Measurements from ENCODE around the gene NHLRC1. TPM values are rescaled to one million over a fixed set of nuclear protein-coding genes. Genes with fewer than 3 reads are reported as not detected.

The NHLRC1 gene
- total RNA-seq, 1 experiment from 2014 or later, result 2.1 TPM

- POLR2A ChIA-PET, result no interaction called here
- no peak overlapping the region for H3K4me3 Mint-ChIP-seq (ENCODE audit: unreplicated experiment)
- no peak for TF ChIP-seq CTCF (IDR thresholded peaks at IDR 0.05; ENCODE audit: insufficient read depth in 1 of 2, low read depth in 1 of 2, low read length in 1 of 2, severe bottlenecking in 1 of 2, unreplicated experiment in 1 of 2)
Measured at GRCh38 chr6:18078866-18079265, 43.6 kb downstream of the NHLRC1 start.

GRCh38 chr6:18076231-18076630 is 46.2 kb downstream of the NHLRC1 start:
- intact Hi-C loops (cut with micrococcal nuclease; ENCODE audit: unreplicated experiment), result no loop called here
- no peak for TF ChIP-seq CTCF (IDR thresholded peaks at IDR 0.05; ENCODE audit: insufficient read depth in 1 of 2, low read depth in 1 of 2, low read length in 1 of 2, severe bottlenecking in 1 of 2, unreplicated experiment in 1 of 2)

More at GRCh38 chr6:18078866-18079265, 43.6 kb downstream of the NHLRC1 start:
- Histone ChIP-seq H3K4me1 (no peaks in the 10 kb centered on the region), H3K9me3 (no peaks in the 10 kb centered on the region), H3K27me3 (replicated peaks; ENCODE audit: control insufficient read depth, insufficient read depth, low read length) (no peaks in the 10 kb centered on the region), H3K4me3 (ENCODE audit: low read depth, low read length) (no peak overlapping the region), H3K36me3 (ENCODE audit: control insufficient read depth, insufficient read depth, low read length) (no peaks in the 10 kb centered on the region)
- no TSS peak for BruUV-seq (replicated peaks)
- CTCF ChIA-PET, result no interaction called here
- peaks cover 7% of the 10 kb centered on the region for H3K4me1 Mint-ChIP-seq (ENCODE audit: low read depth, unreplicated experiment)
- peaks cover 25% of the 10 kb centered on the region for H3K9me3 Mint-ChIP-seq (ENCODE audit: unreplicated experiment)
- DNase-seq, result no peak
- H3K27me3 Mint-ChIP-seq (ENCODE audit: insufficient read depth, unreplicated experiment), result no peaks in the 10 kb centered on the region
- intact Hi-C loops (cut with micrococcal nuclease; ENCODE audit: unreplicated experiment), result no loop called here
- H3K27ac Mint-ChIP-seq (ENCODE audit: unreplicated experiment), result no peak overlapping the region
- H3K36me3 Mint-ChIP-seq (ENCODE audit: insufficient read depth, unreplicated experiment), result no peaks in the 10 kb centered on the region

GRCh38 chr6:18072841-18073240 is 49.6 kb downstream of the NHLRC1 start:
- H3K27me3 Mint-ChIP-seq (ENCODE audit: insufficient read depth, unreplicated experiment), result no peaks in the 10 kb centered on the region
- no peaks in the 10 kb centered on the region for H3K36me3 Mint-ChIP-seq (ENCODE audit: insufficient read depth, unreplicated experiment)
- DNase-seq, result no peak
- no peak for TF ChIP-seq CTCF (IDR thresholded peaks at IDR 0.05; ENCODE audit: insufficient read depth in 1 of 2, low read depth in 1 of 2, low read length in 1 of 2, severe bottlenecking in 1 of 2, unreplicated experiment in 1 of 2)
- ChIA-PET POLR2A (no interaction called here), CTCF (no interaction called here)
- intact Hi-C loops (cut with micrococcal nuclease; ENCODE audit: unreplicated experiment), result no loop called here
- no TSS peak for BruUV-seq (replicated peaks)
- no peak overlapping the region for H3K27ac Mint-ChIP-seq (ENCODE audit: unreplicated experiment)
- Histone ChIP-seq H3K36me3 (ENCODE audit: control insufficient read depth, insufficient read depth, low read length) (no peaks in the 10 kb centered on the region), H3K4me3 (ENCODE audit: low read depth, low read length) (no peak overlapping the region), H3K4me1 (no peaks in the 10 kb centered on the region), H3K9me3 (no peaks in the 10 kb centered on the region), H3K27me3 (replicated peaks; ENCODE audit: control insufficient read depth, insufficient read depth, low read length) (no peaks in the 10 kb centered on the region)
- no peak overlapping the region for H3K4me3 Mint-ChIP-seq (ENCODE audit: unreplicated experiment)
- H3K4me1 Mint-ChIP-seq (ENCODE audit: low read depth, unreplicated experiment), result no peaks in the 10 kb centered on the region
- H3K9me3 Mint-ChIP-seq (ENCODE audit: unreplicated experiment), result peaks cover 17% of the 10 kb centered on the region

More at GRCh38 chr6:18076231-18076630, 46.2 kb downstream of the NHLRC1 start:
- Mint-ChIP-seq H3K27ac (ENCODE audit: unreplicated experiment) (no peak overlapping the region), H3K9me3 (ENCODE audit: unreplicated experiment) (peaks cover 20% of the 10 kb centered on the region), H3K4me1 (ENCODE audit: low read depth, unreplicated experiment) (peaks cover 3% of the 10 kb centered on the region), H3K36me3 (ENCODE audit: insufficient read depth, unreplicated experiment) (no peaks in the 10 kb centered on the region), H3K4me3 (ENCODE audit: unreplicated experiment) (no peak overlapping the region), H3K27me3 (ENCODE audit: insufficient read depth, unreplicated experiment) (no peaks in the 10 kb centered on the region)
- no peaks in the 10 kb centered on the region for H3K27me3 ChIP-seq (replicated peaks; ENCODE audit: control insufficient read depth, insufficient read depth, low read length)
- CTCF ChIA-PET, result no interaction called here
- POLR2A ChIA-PET, result no interaction called here
- H3K4me1 ChIP-seq, result no peaks in the 10 kb centered on the region
- no peaks in the 10 kb centered on the region for H3K9me3 ChIP-seq
- H3K36me3 ChIP-seq (ENCODE audit: control insufficient read depth, insufficient read depth, low read length), result no peaks in the 10 kb centered on the region
- no peak overlapping the region for H3K4me3 ChIP-seq (ENCODE audit: low read depth, low read length)
- DNase-seq, result no peak
- no TSS peak for BruUV-seq (replicated peaks)

Data from Caco-2 (cell line).